ENCODE measurements around the gene WRAP73.

Gene WRAP73

GRCh38 chr1:3685906-3686305 is 36.0 kb upstream of the WRAP73 start:
- no peak for TF ChIP-seq CTCF (IDR thresholded peaks at IDR 0.05)

- TF ChIP-seq CTCF (IDR thresholded peaks at IDR 0.05), result no peak
Observed at GRCh38 chr1:3685222-3685621, 35.3 kb upstream of the WRAP73 start.

GRCh38 chr1:3683992-3684391 is 34.1 kb upstream of the WRAP73 start:
- TF ChIP-seq CTCF (IDR thresholded peaks at IDR 0.05), result no peak

- TF ChIP-seq CTCF (IDR thresholded peaks at IDR 0.05), result no peak
Observed at GRCh38 chr1:3683197-3683596, 33.3 kb upstream of the WRAP73 start.

- TF ChIP-seq CTCF (IDR thresholded peaks at IDR 0.05), result no peak
Observed at GRCh38 chr1:3681898-3682806, 32.2 kb upstream of the WRAP73 start.

- no peak for TF ChIP-seq CTCF (IDR thresholded peaks at IDR 0.05)
Observed at GRCh38 chr1:3681231-3681897, 31.5 kb upstream of the WRAP73 start.

GRCh38 chr1:3680488-3681230 is 30.8 kb upstream of the WRAP73 start:
- TF ChIP-seq CTCF (IDR thresholded peaks at IDR 0.05), result no peak
